Measurements from ENCODE around the gene BTBD19. TPM values are rescaled to one million over a fixed set of nuclear protein-coding genes. Genes with fewer than 3 reads are reported as not detected.

The BTBD19 gene
- total RNA-seq, 2 experiments from 2014 or later, result 0.44 to 2.0 TPM

- Histone ChIP-seq H3K36me3 (ENCODE audit: insufficient read depth, low read length) (peaks cover 39% of the 10 kb centered on the region), H3K9me3 (ENCODE audit: low read length) (no peaks in the 10 kb centered on the region), H3K27ac (ENCODE audit: low read depth, low read length, poor library complexity, severe bottlenecking) (peak overlapping the region; percentile 61), H3K9me2 (ENCODE audit: insufficient read depth, low read length) (no peaks in the 10 kb centered on the region), H3K79me2 (ENCODE audit: insufficient read depth, low read depth, low read length) (peaks cover 5% of the 10 kb centered on the region; the same call in 1 of the 2 replicates), H3K4me3 (ENCODE audit: low read depth, low read length, poor library complexity, severe bottlenecking) (peak overlapping the region; percentile 61), H3K4me1 (ENCODE audit: insufficient read depth, low read length, poor library complexity, severe bottlenecking) (peaks cover 36% of the 10 kb centered on the region), H4K20me1 (ENCODE audit: insufficient read depth, low read length) (no peaks in the 10 kb centered on the region), H2AFZ (ENCODE audit: low read length) (peak overlapping the region; percentile 42; the same call in 1 of the 2 replicates), H3K4me2 (ENCODE audit: low read length) (peak overlapping the region; percentile 66)
- intact Hi-C loops (cut with micrococcal nuclease; ENCODE audit: unreplicated experiment), result loop anchor here (1.0 kb wide), 1 partner anchor 36 kb away; no protein-coding TSS in a partner anchor
- TF ChIP-seq EZH2phosphoT487 (IDR thresholded peaks at IDR 0.05; ENCODE audit: borderline replicate concordance, low read depth, low read length), result no peak
- TF ChIP-seq CTCF (conservative IDR thresholded peaks at IDR 0.05; ENCODE audit: low read length), result 0 out of 2 replicates have a peak, but pooled peaks have one; percentile 29
- POLR2A ChIA-PET, result interaction anchor here (0.6 to 4.4 kb wide), 10 partner anchors 8 to 825 kb away, joined by 3 to 20 read pairs (median 4); partner anchors contain the start of genes PLK3, RNU5D-1, RPS8 and UROD
- no peak for DNase-seq (ENCODE audit: low spot score)
- BruUV-seq (replicated peaks), result TSS peak; percentile 72
- CTCF ChIA-PET (ENCODE audit: unreplicated experiment), result interaction anchor here (0.6 to 2.5 kb wide), 4 partner anchors 25 to 151 kb away, joined by 4 to 19 read pairs (median 10); no protein-coding TSS in a partner anchor
Measured at GRCh38 chr1:44783697-44784093, 24.6 kb upstream of the BTBD19 start.

GRCh38 chr1:44784094-44785028 lies 24.0 kb upstream of the BTBD19 start:
- no peaks in the 10 kb centered on the region for H3K9me3 ChIP-seq (ENCODE audit: low read length)
- POLR2A ChIA-PET, result interaction anchor here (0.6 to 4.4 kb wide), 10 partner anchors 9 to 824 kb away, joined by 3 to 20 read pairs (median 4); partner anchors contain the start of genes PLK3, RNU5D-1, RPS8 and UROD

More at GRCh38 chr1:44784094-44785028, 24.0 kb upstream of the BTBD19 start:
- peak overlapping the region; percentile 66 for H3K4me2 ChIP-seq (ENCODE audit: low read length)
- intact Hi-C loops (cut with micrococcal nuclease; ENCODE audit: unreplicated experiment), result loop anchor here (1.0 kb wide), 1 partner anchor 35 kb away; no protein-coding TSS in a partner anchor
- H3K9me2 ChIP-seq (ENCODE audit: insufficient read depth, low read length), result no peaks in the 10 kb centered on the region
- peak; percentile 68 for DNase-seq (ENCODE audit: low spot score)
- peaks cover 32% of the 10 kb centered on the region for H3K36me3 ChIP-seq (ENCODE audit: insufficient read depth, low read length)
- H4K20me1 ChIP-seq (ENCODE audit: insufficient read depth, low read length), result no peaks in the 10 kb centered on the region
- H3K4me1 ChIP-seq (ENCODE audit: insufficient read depth, low read length, poor library complexity, severe bottlenecking), result peaks cover 35% of the 10 kb centered on the region
- CTCF ChIA-PET (ENCODE audit: unreplicated experiment), result interaction anchor here (0.6 to 2.5 kb wide), 5 partner anchors 8 to 152 kb away, joined by 4 to 19 read pairs (median 9); no protein-coding TSS in a partner anchor
- no TSS peak for BruUV-seq (replicated peaks)
- H2AFZ ChIP-seq (ENCODE audit: low read length), result peak overlapping the region; percentile 93; the same call in 1 of the 2 replicates
- peak overlapping the region; percentile 61 for H3K4me3 ChIP-seq (ENCODE audit: low read depth, low read length, poor library complexity, severe bottlenecking)
- no peaks in the 10 kb centered on the region for H3K79me2 ChIP-seq (ENCODE audit: insufficient read depth, low read depth, low read length)
- peak overlapping the region; percentile 61 for H3K27ac ChIP-seq (ENCODE audit: low read depth, low read length, poor library complexity, severe bottlenecking)
- TF ChIP-seq EZH2phosphoT487 (IDR thresholded peaks at IDR 0.05; ENCODE audit: borderline replicate concordance, low read depth, low read length) (no peak), CTCF (conservative IDR thresholded peaks at IDR 0.05; ENCODE audit: low read length) (peak; percentile 70)
